ENCODE results near the gene MRPS10.

DNA sequence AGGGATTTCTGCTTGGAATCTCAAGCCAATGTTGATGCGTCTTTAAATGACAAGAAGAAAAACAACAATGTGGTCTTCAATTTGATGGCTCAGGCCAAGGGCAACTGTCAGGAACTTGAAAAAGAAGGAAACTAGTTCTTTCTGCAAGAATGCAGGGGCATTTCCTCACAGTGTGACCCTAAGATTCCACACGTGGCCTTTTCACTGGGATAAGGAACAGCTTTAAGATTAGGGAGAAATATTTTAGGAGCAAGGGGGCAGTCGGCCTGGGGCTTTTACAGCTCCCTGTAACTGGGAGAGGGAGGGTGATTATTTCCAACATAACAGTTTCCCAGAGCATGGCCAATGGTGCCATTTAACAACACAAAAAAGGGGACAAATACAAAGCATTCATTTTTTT is 39.4 kb upstream of the MRPS10 start:
- TF ChIP-seq GATA3 (IDR thresholded peaks at IDR 0.05; ENCODE audit: low read depth, low read length) (no peak), GATA2 (IDR thresholded peaks at IDR 0.05; ENCODE audit: low read depth, low read length) (no peak)
